ENCODE measurements around the gene MLLT6. TPM values are rescaled to one million over a fixed set of nuclear protein-coding genes. Genes with fewer than 3 reads are reported as not detected.

The MLLT6 gene
- total and polyA plus RNA-seq, 2 of the 13 experiments (the other 11 are each of a cell fraction or from before 2014, with no cell fraction given): 50.7 to 69.5 TPM

GRCh38 chr17:38676706-38677504 is 28.2 kb upstream of the MLLT6 start (continued):
- TF ChIP-seq, protein P1, sequence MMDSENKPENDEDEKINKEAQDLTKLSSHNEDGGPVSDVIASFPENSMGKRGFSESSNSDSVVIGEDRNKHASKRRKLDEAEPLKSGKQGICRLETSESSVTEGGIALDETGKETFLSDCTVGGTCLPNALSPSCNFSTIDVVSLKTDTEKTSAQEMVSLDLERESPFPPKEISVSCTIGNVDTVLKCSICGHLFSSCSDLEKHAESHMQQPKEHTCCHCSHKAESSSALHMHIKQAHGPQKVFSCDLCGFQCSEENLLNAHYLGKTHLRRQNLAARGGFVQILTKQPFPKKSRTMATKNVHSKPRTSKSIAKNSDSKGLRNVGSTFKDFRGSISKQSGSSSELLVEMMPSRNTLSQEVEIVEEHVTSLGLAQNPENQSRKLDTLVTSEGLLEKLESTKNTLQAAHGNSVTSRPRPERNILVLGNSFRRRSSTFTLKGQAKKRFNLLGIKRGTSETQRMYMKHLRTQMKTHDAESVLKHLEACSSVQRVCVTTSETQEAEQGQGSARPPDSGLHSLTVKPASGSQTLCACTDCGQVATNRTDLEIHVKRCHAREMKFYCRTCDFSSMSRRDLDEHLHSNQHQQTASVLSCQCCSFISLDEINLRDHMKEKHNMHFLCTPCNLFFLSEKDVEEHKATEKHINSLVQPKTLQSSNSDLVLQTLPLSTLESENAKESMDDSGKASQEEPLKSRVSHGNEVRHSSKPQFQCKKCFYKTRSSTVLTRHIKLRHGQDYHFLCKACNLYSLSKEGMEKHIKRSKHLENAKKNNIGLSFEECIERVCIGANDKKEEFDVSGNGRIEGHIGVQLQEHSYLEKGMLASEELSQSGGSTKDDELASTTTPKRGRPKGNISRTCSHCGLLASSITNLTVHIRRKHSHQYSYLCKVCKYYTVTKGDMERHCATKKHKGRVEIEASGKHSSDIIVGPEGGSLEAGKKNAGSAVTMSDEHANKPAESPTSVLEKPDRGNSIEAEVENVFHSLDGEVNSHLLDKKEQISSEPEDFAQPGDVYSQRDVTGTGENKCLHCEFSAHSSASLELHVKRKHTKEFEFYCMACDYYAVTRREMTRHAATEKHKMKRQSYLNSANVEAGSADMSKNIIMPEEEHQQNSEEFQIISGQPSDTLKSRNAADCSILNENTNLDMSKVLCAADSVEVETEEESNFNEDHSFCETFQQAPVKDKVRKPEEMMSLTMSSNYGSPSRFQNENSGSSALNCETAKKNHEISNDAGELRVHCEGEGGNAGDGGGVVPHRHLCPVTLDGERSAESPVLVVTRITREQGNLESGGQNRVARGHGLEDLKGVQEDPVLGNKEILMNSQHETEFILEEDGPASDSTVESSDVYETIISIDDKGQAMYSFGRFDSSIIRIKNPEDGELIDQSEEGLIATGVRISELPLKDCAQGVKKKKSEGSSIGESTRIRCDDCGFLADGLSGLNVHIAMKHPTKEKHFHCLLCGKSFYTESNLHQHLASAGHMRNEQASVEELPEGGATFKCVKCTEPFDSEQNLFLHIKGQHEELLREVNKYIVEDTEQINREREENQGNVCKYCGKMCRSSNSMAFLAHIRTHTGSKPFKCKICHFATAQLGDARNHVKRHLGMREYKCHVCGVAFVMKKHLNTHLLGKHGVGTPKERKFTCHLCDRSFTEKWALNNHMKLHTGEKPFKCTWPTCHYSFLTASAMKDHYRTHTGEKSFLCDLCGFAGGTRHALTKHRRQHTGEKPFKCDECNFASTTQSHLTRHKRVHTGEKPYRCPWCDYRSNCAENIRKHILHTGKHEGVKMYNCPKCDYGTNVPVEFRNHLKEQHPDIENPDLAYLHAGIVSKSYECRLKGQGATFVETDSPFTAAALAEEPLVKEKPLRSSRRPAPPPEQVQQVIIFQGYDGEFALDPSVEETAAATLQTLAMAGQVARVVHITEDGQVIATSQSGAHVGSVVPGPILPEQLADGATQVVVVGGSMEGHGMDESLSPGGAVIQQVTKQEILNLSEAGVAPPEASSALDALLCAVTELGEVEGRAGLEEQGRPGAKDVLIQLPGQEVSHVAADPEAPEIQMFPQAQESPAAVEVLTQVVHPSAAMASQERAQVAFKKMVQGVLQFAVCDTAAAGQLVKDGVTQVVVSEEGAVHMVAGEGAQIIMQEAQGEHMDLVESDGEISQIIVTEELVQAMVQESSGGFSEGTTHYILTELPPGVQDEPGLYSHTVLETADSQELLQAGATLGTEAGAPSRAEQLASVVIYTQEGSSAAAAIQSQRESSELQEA (CRISPR knock-in tag; IDR thresholded peaks at IDR 0.05; ENCODE audit: not compliant biosample characterization): no peak
- TF ChIP-seq ZNF746 (CRISPR knock-in tag; IDR thresholded peaks at IDR 0.05) (peak; percentile 73; the same call in 1 of the 2 replicates), ERF (CRISPR knock-in tag; IDR thresholded peaks at IDR 0.05) (peak; percentile 85), ZNF672 (CRISPR knock-in tag; IDR thresholded peaks at IDR 0.05) (no peak), KDM3A (CRISPR knock-in tag; IDR thresholded peaks at IDR 0.05; ENCODE audit: low read depth) (peak; percentile 68; the same call in 1 of the 2 replicates), ZNF431 (CRISPR knock-in tag; IDR thresholded peaks at IDR 0.05; ENCODE audit: borderline replicate concordance, low read depth) (peak; percentile 74; the same call in 1 of the 2 replicates), FOXA1 (IDR thresholded peaks at IDR 0.05) (no peak), FOXA1 (CRISPR knock-in tag; IDR thresholded peaks at IDR 0.05) (peak; percentile 43; the same call in 1 of the 2 replicates), ZNF282 (IDR thresholded peaks at IDR 0.05; ENCODE audit: partially characterized antibody) (no peak), ZNF292 (CRISPR knock-in tag; IDR thresholded peaks at IDR 0.05; ENCODE audit: borderline replicate concordance, low read depth) (peak; percentile 45; the same call in 1 of the 2 replicates), SAP130 (CRISPR knock-in tag; IDR thresholded peaks at IDR 0.05; ENCODE audit: low read depth) (peak; percentile 93), SRY (CRISPR knock-in tag; IDR thresholded peaks at IDR 0.05) (no peak), KLF12 (CRISPR knock-in tag; IDR thresholded peaks at IDR 0.05; ENCODE audit: borderline replicate concordance) (no peak; the same call in 1 of the 2 replicates), CBX1 (IDR thresholded peaks at IDR 0.05; ENCODE audit: low read depth) (peak; percentile 61), RELA (CRISPR knock-in tag; IDR thresholded peaks at IDR 0.05) (0 out of 2 replicates have a peak, but pooled peaks have one; percentile 32), PAF1 (CRISPR knock-in tag; IDR thresholded peaks at IDR 0.05) (no peak), HOXA9 (CRISPR knock-in tag; IDR thresholded peaks at IDR 0.05; ENCODE audit: borderline replicate concordance) (no peak), POLR2AphosphoS2 (IDR thresholded peaks at IDR 0.05; ENCODE audit: low read depth, low read length) (no peak), MTA3 (CRISPR knock-in tag; IDR thresholded peaks at IDR 0.05) (no peak), RFX1 (IDR thresholded peaks at IDR 0.05) (no peak), FOXA3 (CRISPR knock-in tag; IDR thresholded peaks at IDR 0.05) (peak; percentile 61), NFKBIZ (CRISPR knock-in tag; IDR thresholded peaks at IDR 0.05) (no peak)
- TF ChIP-seq, protein P2, sequence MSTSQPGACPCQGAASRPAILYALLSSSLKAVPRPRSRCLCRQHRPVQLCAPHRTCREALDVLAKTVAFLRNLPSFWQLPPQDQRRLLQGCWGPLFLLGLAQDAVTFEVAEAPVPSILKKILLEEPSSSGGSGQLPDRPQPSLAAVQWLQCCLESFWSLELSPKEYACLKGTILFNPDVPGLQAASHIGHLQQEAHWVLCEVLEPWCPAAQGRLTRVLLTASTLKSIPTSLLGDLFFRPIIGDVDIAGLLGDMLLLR (CRISPR knock-in tag; IDR thresholded peaks at IDR 0.05): no peak

Measured in HepG2 (cell line).